CD4-positive, alpha-beta T cell treated with Interleukin-17A for 4 hours (primary cell): ENCODE data around the gene GFI1B.
"Not testable (repeated sequence)": the region's sequence is repeated elsewhere in the genome, so short reads cannot be mapped to it uniquely, and the experiment has no call there.

ENCODE experiments used
- DNase-seq: peaks from one replicate; pipeline ENCODE4 v3.0.0-alpha.2; 2020; ENCODE audit warnings: mixed read lengths

Gene GFI1B

GRCh38 chr9:132978451-132979131 lies at the start of gene GFI1B:
Gene GFI1B, plus strand, starts transcription at chr9:132978694. Its CDS starts 7,985 bp downstream, at chr9:132986679.
- no peak for DNase-seq

- DNase-seq = no peak
These were observed 47.2 kb upstream of the GFI1B start for GRCh38 chr9:132931178-132931735.

- no peak for DNase-seq
These were observed 43.5 kb upstream of the GFI1B start for GRCh38 chr9:132935026-132935425.

GRCh38 chr9:132937463-132937901 lies 41.0 kb upstream of the GFI1B start:
- DNase-seq = no peak

GRCh38 chr9:132939169-132939568 lies 39.3 kb upstream of the GFI1B start:
- DNase-seq = no peak

GRCh38 chr9:132942541-132943182 lies 35.8 kb upstream of the GFI1B start:
- no peak for DNase-seq

GRCh38 chr9:132943651-132944293 lies 34.7 kb upstream of the GFI1B start:
- no peak for DNase-seq

GRCh38 chr9:132944294-132945185 lies 34.0 kb upstream of the GFI1B start, which contains the start of gene TSC1:
Gene TSC1, minus strand, starts transcription at chr9:132944616. Its CDS starts 15,744 bp downstream, at chr9:132928872.
- DNase-seq = peak; percentile 99

GRCh38 chr9:132945186-132946130 lies 33.0 kb upstream of the GFI1B start:
- DNase-seq = no peak

- DNase-seq = no peak
These were observed 32.3 kb upstream of the GFI1B start for GRCh38 chr9:132946211-132946610.

- DNase-seq = no peak
These were observed 31.7 kb upstream of the GFI1B start for GRCh38 chr9:132946631-132947295.

- DNase-seq = no peak
These were observed 30.7 kb upstream of the GFI1B start for GRCh38 chr9:132947756-132948155.

- no peak for DNase-seq
These were observed 29.9 kb upstream of the GFI1B start for GRCh38 chr9:132948482-132949050.

GRCh38 chr9:132949709-132950108 lies 28.8 kb upstream of the GFI1B start:
- no peak for DNase-seq

GRCh38 chr9:132955123-132955522 lies 23.4 kb upstream of the GFI1B start:
- no peak for DNase-seq

GRCh38 chr9:132955768-132956167 lies 22.7 kb upstream of the GFI1B start:
- no peak for DNase-seq

GRCh38 chr9:132957805-132958204 lies 20.7 kb upstream of the GFI1B start:
- DNase-seq = no peak

- no peak for DNase-seq
These were observed 17.5 kb upstream of the GFI1B start for GRCh38 chr9:132961002-132961401.

GRCh38 chr9:132965478-132965877 lies 13.0 kb upstream of the GFI1B start:
- DNase-seq = no peak

GRCh38 chr9:132967908-132968307 lies 10.6 kb upstream of the GFI1B start:
- not testable (repeated sequence) for DNase-seq
